Posterior cingulate gyrus (tissue), 11 donors: ENCODE measurements around the gene IRAK2.
"Not testable (repeated sequence)": the region's sequence is repeated elsewhere in the genome, so short reads cannot be mapped to it uniquely, and the experiment has no call there.

Experiments used
- DNase-seq, 10 donors: peaks; one replicate each; pipeline versions ENCODE4 v3.0.0 to v3.0.0-alpha.2; 2020 to 2021; ENCODE audit warnings: mixed read lengths in 3 of 10
- intact Hi-C: fragments of 100-400 bp; cut with DNase I; formaldehyde crosslinking; loops from one replicate; pipeline ENCODE4 v1.15.1; 2023

The IRAK2 gene

DNA sequence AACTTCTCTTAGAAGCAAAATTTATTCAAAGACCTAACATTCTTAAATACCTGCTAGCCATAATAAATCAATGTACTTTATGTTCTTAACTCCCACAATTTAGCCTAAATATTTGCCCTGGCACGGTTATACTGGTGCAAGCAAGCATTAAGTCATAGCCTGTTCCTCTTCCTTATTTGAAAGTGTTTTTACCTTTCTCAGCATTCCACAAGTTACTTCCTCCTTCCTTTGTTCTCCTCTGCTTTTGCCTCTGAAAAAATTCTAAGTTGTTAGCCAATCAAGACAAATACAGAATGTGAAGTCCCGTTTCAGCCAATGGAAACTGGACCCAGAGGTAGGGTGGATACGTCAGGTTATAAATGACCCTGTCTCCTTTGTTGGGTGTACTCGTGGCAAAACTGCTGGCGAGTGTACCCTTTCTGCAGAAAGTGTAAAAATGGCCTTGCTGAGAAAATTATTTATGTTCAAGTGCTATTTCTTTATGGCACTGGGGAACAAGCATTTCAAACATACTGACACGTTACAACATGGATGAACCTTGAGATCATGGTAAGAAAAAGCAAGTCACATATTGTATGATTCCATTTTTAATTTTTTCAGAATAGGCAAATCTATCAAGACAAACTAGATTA lies 80.5 kb downstream of the IRAK2 start:
- intact Hi-C loops = no loop called here
- no peak for DNase-seq

DNA sequence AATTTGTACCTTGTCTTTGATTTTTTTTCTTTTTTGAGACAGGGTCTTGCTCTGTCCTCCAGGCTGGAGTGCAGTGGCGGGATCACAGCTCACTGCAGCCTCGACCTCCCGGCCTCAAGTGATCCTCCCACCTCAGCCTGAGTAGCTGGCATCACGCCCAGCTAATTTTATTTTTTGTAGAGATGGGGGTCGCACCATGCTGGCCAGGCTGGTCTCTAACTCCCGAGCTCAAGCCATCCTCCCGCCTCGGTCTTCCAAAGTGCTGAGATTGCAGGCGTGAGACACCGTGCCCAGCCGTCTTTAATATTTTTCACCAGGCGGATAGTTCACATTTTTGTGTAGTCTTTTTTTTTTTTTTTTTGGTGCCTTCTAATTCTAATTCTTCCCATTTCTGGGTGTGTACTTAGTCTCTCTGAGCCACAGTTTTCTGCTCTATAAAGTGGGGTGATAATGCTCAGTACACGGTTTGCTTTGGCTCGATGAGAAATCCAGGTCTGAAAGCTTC lies 83.0 kb downstream of the IRAK2 start:
- intact Hi-C loops = no loop called here
- no peak for DNase-seq

DNA sequence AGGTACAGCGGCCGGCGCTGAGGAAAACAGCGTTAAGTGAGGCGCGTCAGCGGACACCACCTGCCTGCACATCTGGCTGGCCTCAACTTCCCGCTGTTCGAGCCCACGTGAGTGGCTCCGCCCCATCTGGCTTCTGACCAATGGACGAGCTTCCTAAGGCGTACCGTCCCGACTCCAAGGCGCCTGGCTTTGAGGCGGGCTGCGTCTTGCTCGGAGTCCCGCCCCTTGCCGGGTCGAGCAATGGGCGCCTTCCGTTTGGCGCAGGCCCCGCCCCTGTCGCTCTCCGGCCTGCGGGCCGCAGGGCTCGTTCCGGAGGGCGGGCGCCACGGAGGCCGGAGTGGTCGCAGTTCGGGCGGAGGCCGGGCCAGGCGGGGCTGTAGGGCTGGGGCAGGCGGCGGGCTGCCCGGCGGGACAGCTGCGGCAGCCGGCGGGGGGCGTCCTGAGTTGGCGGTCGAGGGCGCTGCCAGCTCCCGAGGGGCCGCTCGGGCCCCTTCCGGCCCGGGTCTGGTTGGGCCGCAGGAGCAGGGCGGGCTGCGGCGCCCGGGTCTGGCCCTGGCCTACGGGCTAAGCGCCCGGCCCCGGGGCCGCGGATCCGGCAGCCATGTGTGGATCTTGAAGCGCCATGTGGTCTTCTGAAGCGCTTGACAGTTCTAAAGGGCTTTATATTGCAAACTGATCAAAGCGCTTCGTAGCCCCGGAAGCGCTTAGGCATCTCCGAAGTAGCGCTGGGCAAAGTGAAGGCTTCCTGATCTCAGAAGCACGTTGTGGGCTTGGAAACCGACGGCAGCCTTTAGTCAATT lies 83.7 kb downstream of the IRAK2 start, which contains the start of gene TATDN2:
Gene TATDN2 (plus strand): TSS at position 276 of the 800 bp plus-strand sequence. CDS start 742 bp downstream, outside the sequence.
- peak; percentile 77 to 99 (median 91) for DNase-seq
- intact Hi-C loops = no loop called here

DNA sequence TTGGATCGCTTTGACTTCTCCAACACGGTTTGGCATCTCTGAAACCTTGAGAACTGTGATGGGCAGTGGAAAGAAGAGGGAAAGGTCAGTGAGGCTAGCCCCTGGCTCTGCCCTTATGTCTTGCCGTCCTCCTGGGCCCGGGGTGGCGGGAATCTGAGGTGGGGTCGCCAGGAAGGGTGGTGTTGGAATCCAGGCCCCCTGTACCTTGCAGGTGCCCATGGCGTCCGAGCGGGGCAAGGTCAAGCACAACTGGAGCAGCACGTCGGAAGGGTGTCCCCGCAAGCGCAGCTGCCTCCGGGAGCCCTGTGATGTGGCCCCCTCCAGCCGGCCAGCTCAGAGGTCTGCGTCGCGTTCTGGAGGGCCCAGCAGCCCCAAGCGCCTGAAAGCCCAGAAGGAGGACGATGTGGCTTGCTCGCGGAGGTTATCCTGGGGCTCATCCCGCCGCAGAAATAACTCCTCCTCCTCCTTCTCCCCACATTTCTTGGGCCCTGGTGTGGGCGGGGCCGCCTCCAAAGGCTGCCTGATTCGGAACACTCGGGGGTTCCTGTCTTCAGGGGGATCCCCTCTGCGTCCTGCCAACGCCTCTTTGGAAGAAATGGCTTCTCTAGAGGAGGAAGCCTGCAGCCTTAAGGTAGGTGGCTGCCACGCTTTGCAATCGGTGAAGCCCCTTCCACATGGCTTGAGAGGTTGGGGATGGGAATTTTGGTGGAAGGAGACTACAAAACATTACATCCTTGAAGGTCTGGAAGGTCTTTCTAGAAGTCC lies 84.4 kb downstream of the IRAK2 start:
- intact Hi-C loops = no loop called here
- peak in 3 of 10 donors; percentile 12 to 23 (median 16) for DNase-seq

DNA sequence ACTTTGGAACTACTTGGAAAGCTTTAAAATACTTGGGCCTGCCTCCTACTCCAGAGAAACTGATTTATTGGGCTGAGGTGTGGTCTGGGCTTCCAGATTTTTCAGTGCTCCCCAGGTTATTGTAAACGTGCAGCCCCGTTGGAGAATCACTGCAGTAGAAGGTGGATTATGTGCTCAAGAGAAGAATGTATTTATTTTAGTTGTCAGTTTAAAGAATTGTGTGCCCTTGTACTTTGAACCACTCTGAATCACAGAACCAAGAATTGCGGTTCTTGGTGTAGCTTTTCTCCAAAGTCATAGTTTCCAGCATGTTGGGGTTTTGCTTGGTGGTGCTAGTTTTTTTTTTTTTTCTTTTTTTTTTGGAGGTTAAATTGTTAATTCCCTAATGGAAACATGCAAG lies 85.1 kb downstream of the IRAK2 start:
- no peak for DNase-seq
- intact Hi-C loops = no loop called here

DNA sequence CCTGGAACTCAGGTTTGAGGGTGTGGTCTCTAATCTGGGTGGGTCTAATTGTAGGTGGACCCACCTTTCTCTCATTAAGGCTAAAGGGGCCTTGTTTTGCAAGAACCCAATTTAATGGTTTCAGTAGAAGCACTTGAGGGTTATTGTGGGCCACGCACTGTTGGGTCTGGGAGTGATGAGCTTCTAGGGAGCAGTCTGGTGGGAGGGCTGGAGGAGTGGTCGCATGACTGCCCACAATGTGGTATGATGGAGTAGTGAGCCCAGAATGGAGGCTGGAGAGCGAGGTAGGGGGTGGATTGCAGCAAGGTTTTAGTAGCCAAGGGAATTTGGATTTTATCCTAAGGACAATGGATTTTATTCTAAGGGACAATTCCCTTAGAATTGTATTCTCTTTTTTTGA lies 86.3 kb downstream of the IRAK2 start:
- intact Hi-C loops = no loop called here

DNA sequence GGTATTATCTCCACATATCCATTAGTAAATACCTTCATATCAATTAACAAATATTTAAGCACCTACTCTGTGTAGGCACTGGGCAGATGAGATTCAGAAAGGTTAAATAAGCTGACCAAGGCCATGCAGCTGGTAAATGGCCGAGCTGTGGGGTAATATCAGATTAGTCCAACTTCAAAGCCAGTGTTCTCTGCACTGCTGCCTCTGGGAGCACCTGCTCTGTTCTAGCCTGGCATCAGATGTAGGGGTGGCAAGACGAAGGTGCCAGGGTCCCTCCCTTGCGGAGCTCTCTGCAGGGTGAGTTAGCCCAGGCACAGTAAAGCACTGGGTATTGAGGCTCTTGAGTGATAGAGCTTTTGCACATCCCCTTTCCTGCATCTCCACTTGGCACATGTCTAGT lies 89.0 kb downstream of the IRAK2 start:
- intact Hi-C loops = no loop called here
- no peak for DNase-seq

More for the DNA sequence above, 86.3 kb downstream of the IRAK2 start:
- no peak for DNase-seq

DNA sequence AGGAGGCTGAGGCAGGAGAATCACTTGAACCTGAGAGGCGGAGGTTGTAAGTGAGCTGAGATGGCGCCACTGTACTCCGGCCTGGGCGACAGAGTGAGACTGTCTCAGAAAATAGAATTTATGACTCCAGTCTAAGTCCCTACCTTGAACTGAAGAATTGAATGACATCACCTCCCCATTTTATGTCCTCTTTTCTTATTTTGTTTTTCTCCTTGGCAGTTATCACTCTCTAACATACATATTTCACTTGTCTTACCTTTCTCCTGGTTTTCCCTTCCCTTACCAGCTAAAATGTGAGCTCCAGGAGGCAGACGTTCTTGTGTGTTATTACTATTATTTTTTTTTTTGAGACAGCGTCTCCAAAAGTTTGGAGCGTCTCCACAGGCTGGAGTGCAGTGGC lies 91.1 kb downstream of the IRAK2 start:
- intact Hi-C loops = no loop called here

DNA sequence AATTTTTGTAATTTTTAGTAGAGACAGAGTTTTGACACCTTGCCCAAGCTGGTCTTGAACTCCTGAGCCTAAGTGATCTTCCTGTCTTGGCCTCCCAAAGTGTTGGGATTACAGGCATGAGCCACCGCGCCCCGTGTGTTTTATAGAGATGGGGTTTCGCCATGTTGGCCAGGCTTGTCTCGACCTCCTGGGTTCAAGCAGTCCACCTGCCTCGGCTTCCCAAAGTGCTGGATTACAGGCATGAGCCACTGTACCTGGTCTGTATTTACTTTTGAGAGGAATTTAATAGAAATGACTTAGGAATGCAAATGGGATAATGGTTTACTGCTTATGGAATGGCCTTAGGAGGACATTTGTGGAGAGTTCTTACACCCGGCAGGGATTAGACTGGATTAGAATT lies 94.3 kb downstream of the IRAK2 start:
- intact Hi-C loops = no loop called here
- peak in 2 of 10 donors; percentile 14 to 48 for DNase-seq

More for the DNA sequence above, 91.1 kb downstream of the IRAK2 start:
- DNase-seq = no peak

DNA sequence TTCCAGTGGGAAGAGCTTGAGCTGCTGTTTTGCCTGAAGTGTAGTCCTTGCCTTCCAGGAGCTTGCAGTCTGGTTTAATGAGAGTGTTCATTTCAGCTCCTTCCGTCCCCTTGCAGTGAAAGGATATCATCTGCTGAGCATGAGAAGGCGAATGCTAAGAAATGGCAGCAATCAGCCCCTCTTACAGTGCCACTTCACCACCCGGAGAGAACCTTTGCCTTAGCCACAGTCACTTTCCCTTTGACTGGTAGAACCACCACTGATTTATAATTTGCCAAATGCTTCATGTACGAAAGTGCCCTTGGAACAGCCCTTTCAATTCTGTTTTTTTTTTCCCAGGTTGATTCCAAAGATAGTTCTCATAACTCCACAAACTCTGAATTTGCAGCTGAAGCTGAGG lies 95.1 kb downstream of the IRAK2 start:
- DNase-seq = peak in 1 of 10 donors; percentile 35
- intact Hi-C loops = no loop called here

DNA sequence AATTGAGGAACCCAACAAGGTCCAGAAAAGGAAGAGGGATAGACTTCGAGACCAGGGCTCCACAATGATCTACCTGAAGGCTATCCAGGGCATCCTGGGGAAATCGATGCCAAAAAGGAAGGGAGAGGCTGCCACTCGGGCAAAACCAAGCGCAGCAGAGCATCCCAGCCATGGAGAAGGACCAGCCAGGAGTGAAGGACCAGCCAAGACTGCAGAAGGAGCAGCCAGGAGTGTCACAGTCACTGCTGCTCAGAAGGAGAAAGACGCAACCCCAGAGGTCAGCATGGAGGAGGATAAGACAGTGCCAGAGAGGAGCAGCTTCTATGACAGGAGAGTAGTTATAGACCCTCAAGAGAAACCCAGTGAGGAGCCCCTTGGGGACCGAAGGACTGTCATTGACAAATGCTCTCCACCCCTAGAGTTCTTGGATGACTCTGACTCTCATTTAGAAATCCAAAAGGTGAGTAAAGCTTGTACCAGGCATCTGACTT lies 95.5 kb downstream of the IRAK2 start:
- DNase-seq = peak in 1 of 10 donors; percentile 54
- intact Hi-C loops = no loop called here

DNA sequence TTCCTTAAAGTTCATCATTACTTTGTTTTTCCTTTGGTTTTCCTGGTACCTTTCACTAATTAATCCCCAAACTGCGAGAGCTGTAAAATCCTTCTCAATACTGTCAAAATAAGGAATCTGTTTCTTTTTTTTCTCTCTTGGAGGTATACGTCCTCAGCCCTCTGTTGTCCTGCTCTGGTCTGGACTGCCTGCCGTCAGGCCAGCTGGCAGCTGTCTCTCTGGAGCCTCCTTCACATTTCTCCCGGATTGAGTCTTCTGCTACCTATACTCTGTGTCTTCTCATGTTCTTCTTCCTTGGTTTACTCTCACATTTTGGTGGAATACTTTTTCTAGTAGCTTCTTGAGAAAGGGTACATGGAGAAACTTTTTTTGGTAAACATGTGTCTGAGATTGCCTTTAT lies 97.3 kb downstream of the IRAK2 start:
- DNase-seq = no peak
- intact Hi-C loops = no loop called here

DNA sequence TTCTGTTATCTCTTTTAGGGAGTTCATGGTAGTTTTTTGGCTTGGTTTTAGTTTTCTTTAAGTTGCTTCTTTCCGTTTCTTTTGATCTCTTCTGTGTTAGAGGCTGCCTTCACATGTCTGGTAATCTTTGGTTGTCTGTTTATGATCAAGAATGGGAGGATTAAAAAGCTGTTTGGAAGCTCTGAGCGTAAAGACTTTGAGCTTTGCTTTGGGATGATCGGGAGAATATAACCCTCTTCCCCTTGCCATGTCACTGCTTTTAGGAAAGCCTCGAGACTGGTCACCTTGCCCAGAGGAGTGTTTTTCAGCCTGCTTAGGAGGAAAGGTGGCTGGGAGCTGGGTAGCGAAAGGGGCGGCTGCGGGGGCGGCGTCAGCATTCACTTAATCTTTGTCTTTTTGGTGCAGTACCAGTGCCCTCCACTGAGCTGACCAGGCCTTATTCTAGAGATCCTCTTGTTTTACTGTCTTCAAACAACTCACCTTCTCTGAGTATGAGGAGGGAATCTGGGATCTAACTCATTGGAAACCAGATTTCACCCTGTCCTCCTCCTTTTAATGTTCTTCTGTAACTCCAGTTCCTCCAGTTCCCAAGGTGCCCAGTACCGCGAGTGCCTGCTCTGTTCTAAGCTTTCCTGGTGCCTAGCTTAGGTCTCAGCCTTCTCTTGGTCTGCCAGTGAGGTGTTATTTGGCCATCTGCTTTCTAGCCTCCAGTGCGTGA lies 99.1 kb downstream of the IRAK2 start:
- intact Hi-C loops = no loop called here
- peak in 2 of 10 donors; percentile 27 to 55 for DNase-seq

DNA sequence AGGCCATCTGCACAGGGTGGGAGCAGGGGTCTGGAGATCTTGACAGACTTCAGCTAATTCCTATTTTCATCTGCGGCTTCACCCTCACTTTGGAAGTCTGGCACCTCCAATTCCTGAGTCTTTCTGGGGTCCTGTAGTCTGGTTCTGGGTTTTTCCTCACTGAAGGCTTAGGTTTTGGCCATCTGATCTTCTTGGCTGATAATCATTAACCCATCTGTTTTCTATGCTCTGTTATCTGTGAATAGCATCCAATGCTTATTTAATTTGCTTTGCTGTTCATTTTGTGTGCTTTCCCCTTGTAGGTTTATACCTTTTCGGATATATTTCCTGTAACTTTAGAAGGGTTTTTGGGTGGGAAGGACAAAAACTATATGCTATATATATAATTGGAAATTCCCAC lies 101.1 kb downstream of the IRAK2 start:
- DNase-seq = peak in 1 of 10 donors; percentile 29
- intact Hi-C loops = no loop called here

DNA sequence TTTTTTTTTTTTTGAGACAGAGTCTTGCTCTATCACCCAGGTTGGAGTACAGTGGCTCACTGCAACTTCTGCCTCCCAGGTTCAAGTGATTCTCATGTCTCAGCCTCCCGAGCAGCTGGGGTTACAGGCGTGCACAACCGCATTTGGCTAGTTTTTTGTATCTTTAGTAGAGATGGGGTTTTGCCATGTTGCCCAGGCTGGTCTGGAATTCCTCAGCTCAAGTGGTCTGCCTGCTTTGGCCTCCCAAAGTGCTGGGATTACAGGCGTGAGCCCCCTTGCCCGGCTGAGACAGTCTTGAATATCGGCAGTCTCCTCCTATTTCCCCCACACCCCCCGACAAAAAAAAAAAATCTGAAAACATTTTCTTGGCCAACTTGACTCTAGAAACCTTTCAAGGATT lies 102.2 kb downstream of the IRAK2 start:
- peak in 3 of 10 donors; percentile 7 to 44 (median 39) for DNase-seq
- intact Hi-C loops = not testable (repeated sequence)

DNA sequence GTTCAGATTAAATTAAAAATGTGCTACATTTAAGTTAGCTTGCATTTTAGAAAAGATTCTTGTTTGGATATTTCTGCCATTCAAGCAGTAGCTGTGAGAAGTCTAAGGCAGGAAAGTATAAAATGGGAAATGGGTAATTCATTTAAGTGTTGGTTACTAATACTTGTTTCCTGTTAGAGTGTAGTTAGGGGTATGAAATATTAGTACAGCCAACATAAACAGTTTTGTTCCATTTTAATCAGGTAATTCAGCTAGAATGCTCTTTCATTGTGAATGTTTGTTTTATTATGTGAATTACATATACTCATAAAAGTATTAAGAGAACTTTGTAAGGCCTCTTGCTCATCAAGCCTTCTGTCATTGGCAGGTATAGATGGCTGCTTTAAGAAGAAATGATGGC lies 103.4 kb downstream of the IRAK2 start:
- DNase-seq = no peak
- intact Hi-C loops = no loop called here

DNA sequence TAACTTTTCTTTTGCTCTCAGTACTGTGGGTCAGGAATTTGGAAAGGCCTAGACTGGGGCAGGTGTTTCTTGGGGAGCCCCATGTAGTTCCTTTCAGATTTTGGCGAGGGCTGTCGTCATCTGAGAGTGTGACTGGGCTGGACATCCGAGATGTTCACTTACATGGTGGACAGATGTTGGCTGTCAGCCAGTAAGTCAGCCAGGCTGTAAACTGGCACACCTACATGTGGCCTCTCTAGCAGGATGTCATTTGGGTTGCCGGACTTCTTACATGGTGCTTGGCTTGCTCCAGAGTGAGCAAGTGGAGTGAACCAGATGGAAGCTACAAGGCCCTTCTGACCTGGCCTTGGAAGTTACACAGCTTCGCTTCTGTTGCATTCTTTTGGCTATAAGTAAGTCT lies 104.2 kb downstream of the IRAK2 start:
- intact Hi-C loops = no loop called here
- peak in 3 of 10 donors; percentile 29 to 39 (median 36) for DNase-seq

DNA sequence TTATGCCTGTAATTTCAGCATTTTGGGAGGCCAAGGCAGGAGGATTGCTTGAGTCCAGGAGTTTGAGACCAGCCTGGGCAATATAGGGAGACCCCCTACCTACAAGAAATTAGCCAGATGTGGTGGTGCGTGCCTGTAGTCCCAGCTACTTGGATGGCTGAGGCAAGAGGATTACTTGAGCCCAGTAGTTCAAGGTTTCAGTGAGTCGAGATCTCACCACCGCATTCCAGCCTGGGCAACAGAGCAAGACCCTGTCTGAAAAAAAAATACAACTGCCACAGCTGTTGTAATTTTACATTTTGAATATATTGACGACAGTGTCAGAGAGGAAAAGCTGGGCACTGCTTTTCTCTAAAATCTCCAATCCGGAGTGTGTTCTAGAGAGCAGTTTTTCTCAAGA lies 104.7 kb downstream of the IRAK2 start:
- intact Hi-C loops = no loop called here
- DNase-seq = peak in 2 of 10 donors; percentile 11 to 24

DNA sequence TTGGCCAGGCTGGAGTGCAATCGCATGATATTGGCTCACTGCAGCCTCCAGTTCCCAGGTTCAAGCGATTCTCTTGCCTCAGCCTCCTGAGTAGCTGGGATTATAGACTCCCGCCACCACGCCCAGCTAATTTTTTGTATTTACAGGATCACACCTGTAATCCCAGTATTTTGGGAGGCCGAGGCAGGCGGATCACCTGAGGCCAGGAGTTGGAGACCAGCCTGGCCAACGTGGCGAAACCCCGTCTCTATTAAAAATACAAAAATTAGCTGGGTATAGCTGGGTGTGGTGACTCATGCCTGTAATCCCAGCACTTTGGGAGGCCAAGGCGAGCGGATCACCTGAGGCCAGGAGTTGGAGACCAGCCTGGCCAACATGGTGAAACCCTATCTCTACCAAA lies 107.8 kb downstream of the IRAK2 start:
- intact Hi-C loops = not testable (repeated sequence)
- peak in 1 of 10 donors; percentile 66 for DNase-seq

DNA sequence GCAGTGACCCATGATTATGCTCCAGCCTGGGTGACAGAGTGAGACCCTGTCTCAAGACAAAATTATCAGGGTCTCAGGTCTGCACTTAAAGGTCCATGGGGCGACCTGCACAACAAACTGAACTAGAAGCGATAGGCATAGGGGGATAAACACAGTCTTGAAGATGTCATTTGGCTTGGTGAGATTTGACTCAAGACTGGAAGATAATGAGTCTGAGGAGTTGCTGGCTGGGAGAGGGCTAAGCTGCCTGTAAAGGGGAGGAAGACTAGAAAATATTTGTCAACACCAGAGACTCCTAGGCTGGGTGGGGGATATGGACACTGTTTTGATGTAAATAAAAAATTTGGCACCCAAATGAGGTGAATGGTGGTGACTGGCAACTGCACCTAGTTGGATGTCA lies 108.3 kb downstream of the IRAK2 start:
- DNase-seq = no peak
- intact Hi-C loops = no loop called here
